DMS153 treated with DMSO at 0.1 percent for 48 hours (cell line): ENCODE results near the gene ATP2C2.
"Not testable (repeated sequence)": the region's sequence is repeated elsewhere in the genome, so short reads cannot be mapped to it uniquely, and the experiment has no call there.

ENCODE experiments used
- DNase-seq: peaks from one replicate; lab custom pipeline; 2025; ENCODE audit not compliant: unreplicated experiment; lab: John Stamatoyannopoulos, UW

The ATP2C2 gene

GRCh38 chr16:84416407-84417321 is 48.3 kb downstream of the ATP2C2 start:
- DNase-seq, result no peak

GRCh38 chr16:84418056-84418849 is 49.9 kb downstream of the ATP2C2 start:
- no peak for DNase-seq

GRCh38 chr16:84419730-84420129 is 51.4 kb downstream of the ATP2C2 start:
- DNase-seq, result no peak

- DNase-seq, result not testable (repeated sequence)
Measured at GRCh38 chr16:84420556-84420955, 52.2 kb downstream of the ATP2C2 start.

- no peak for DNase-seq
Measured at GRCh38 chr16:84421081-84421937, 53.0 kb downstream of the ATP2C2 start.

- no peak for DNase-seq
Measured at GRCh38 chr16:84421938-84422220, 53.5 kb downstream of the ATP2C2 start.

GRCh38 chr16:84423416-84423837 is 55.1 kb downstream of the ATP2C2 start:
- peak; percentile 56 for DNase-seq

GRCh38 chr16:84425696-84426095 is 57.4 kb downstream of the ATP2C2 start:
- DNase-seq, result no peak

GRCh38 chr16:84426804-84427203 is 58.5 kb downstream of the ATP2C2 start:
- DNase-seq, result no peak

- DNase-seq, result no peak
Measured at GRCh38 chr16:84427553-84427952, 59.2 kb downstream of the ATP2C2 start.

GRCh38 chr16:84430860-84431259 is 62.5 kb downstream of the ATP2C2 start:
- DNase-seq, result no peak

GRCh38 chr16:84434800-84435199 is 66.5 kb downstream of the ATP2C2 start:
- DNase-seq, result peak; percentile 35

- DNase-seq, result no peak
Measured at GRCh38 chr16:84436196-84436595, 67.9 kb downstream of the ATP2C2 start.

GRCh38 chr16:84438971-84439696 is 70.8 kb downstream of the ATP2C2 start:
- no peak for DNase-seq

GRCh38 chr16:84442416-84443145 is 74.2 kb downstream of the ATP2C2 start:
- no peak for DNase-seq

- no peak for DNase-seq
Measured at GRCh38 chr16:84443166-84443802, 74.9 kb downstream of the ATP2C2 start.

GRCh38 chr16:84444476-84444875 is 76.1 kb downstream of the ATP2C2 start:
- no peak for DNase-seq

GRCh38 chr16:84446084-84446483 is 77.7 kb downstream of the ATP2C2 start:
- no peak for DNase-seq

- no peak for DNase-seq
Measured at GRCh38 chr16:84446596-84447392, 78.5 kb downstream of the ATP2C2 start.
